GM21786 (cell line): ENCODE measurements around the gene RCE1.

Experiments used
- ATAC-seq: cut with Tn5 transposase; IDR thresholded peaks from one replicate; pipeline ENCODE4 v1.9.1; 2021; ENCODE audit not compliant: unreplicated experiment

Gene RCE1

DNA sequence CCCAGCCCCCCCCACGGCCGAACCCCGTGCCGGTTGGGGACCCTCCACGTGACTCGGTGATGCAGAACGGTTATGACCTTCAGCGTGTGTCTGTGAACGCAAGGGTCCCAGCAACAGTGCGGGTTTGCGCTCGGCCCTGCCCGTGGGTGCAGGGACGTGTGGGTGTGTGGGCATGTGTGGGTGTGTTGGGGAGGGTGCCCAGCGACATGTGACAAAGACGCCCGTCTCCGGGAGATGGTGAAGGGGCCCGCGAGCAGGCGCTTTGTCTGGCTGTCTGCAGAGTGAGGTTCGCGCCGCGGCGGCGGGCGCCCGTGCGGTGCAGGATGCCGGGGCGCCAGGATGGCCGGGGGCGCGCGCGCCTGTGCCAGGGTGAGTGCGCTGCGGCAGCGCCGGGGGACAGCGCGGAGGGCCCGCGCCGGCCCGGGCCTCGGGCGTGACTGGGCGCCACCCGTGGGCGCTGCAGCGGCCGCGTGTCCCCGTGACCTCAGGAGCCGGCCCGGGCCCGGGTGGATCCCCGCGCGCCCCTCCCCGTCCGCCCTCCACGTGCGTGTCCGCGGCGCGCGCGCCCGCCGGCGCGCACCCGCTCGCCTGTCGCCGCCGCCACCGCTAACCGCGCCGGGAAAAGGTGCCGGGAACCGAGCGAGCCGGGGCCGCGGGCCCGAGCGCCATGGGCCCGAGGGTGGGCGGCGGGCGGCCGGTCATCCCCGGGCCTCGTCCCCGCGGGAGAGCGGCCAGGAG, 13.4 kb downstream of the RCE1 start, which contains the start of gene LRFN4:
LRFN4 (plus strand) TSS at position 569 of the 738 bp plus-strand sequence. CDS start 681 bp downstream, outside the sequence.
- ATAC-seq, result peak; percentile 20

DNA sequence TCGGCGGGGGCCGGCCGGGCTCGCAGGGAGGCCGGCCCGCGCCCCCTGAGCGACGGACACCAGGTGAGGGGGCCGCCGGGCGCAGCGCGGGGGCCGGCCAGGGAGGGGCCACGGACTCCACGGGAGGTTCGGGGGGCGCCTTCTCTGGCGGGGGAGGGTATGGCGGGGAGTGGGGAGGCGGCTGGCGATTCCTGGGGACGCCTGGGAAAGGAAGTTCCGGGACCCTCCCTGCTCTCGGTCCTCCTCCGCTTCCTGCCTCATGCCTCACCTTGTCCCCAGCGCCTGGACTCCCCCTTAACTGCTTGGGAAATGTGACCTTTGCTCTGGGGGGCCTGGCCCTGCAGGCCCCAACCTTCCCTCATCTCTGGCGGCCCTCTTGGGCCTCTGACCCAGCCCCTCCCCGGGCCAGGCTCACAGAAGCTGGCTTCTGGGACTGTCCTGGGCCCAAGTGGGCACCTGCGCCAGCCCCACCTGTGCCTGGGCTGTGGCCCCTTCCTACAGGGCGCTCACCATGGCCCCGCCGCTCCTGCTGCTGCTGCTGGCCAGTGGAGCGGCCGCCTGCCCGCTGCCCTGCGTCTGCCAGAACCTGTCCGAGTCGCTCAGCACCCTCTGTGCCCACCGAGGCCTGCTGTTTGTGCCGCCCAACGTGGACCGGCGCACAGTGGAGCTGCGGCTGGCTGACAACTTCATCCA, 14.1 kb downstream of the RCE1 start:
- no peak for ATAC-seq

GRCh38 chr11:66857927-66858185, 14.6 kb downstream of the RCE1 start:
- no peak for ATAC-seq

GRCh38 chr11:66858186-66858938, 15.1 kb downstream of the RCE1 start:
- no peak for ATAC-seq

DNA sequence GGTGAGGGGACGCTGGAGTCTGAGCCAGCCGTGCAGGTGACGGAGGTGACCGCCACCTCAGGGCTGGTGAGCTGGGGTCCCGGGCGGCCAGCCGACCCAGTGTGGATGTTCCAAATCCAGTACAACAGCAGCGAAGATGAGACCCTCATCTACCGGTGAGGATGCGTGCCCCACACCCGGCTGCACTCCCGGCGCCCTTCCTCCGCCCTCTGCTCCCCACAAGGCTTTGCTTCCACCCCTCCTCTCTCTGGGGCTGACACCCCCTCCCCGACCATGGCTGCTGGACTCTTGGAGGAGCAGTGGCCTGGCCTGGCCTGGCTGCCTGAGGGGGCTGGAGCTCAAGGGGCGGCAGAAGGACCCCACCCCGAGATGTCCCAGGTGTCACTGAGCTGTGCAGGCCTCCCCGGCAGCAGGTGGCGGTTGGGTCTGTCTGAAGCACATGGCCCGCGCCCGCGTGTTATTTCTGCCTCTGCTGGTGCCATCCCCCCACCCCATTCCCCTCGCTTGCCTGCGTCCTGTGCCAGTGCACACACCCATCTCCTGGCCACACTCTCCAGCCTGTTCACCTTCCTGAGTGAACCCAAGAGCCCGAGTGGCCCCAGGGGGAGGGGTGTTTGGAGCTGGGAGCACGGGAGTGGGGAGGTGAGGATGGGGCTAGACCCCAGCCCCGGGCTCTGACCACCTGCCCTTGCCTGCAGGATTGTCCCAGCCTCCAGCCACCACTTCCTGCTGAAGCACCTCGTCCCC, 15.9 kb downstream of the RCE1 start:
- ATAC-seq, result no peak

- ATAC-seq, result no peak
These were observed 16.6 kb downstream of the RCE1 start for GRCh38 chr11:66859686-66860448.

GRCh38 chr11:66860449-66860831, 17.2 kb downstream of the RCE1 start:
- ATAC-seq, result no peak

DNA sequence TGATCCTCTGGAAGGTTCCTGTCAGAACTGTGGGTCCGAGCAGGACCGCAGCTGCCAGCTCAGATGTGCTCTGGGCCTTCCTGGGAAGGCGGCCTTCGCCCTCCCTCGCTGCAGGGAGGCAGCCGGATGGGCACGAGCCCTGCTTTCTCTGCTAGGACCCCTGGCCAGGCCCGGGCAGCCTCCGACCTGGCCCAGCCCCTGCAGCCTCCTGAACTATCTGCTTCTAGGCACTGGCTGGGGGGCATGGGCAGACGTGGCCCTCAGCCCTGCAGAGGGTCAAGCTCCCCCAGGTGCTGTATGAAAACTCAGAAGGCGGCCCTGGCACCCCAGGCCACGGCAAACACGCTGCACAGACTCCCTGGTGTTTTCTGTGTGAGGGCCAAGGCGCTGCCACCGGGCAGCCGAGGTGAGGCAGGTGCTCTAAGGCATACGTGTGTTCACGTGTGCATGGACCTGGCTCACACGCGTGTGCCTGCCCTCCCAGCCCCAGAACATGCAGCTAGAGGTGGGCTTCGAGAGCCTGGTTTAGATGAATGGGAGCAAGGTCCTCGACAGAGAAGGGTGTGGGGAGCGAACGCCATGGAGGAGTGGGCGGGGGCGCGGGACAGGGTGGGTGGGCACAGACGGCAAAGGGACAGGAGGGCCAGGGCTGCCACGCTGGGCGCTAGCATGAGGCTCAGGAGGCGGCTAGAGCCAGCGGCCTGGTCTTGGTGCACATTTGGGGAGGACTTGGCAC, 18.0 kb downstream of the RCE1 start:
- no peak for ATAC-seq

DNA sequence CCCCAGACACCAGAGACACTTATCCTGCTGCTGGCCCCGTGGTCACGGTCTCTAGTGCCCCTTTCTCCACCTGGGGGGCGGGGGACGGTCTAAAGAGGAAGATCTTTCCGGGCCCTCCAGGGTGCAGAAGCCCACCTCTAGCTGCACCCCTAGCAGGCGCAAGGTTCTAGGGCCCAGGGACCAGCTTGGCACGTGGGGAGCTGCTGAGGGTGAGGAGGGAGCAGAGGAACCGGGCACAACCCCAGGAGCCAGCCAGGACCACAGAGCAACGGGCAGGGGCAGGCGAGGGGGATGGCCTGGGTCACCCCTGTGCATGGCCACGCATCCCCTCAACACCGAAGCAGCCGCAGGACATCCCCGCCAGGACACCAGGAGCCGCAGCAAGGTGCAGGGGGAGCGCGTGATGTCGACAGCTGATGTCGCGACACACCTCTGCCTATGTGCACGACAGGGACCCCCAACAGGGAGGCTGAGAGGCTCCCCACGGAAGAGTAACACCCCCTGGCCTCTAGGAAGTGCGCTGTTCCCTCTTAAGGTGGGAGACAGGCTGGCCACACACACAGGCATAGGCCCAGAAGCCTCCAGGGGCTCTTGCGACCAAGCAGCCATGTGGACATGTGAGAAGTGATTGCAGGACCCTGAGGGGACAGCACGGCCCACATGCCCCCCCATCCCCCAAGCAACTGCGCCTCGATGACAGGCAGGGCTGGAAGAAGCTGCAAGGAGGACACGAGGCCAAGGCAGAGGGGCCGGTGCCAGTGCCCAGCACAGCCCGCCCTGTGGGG, 18.7 kb downstream of the RCE1 start:
- no peak for ATAC-seq

- ATAC-seq, result no peak
These were observed 19.4 kb downstream of the RCE1 start for GRCh38 chr11:66862559-66863037.

GRCh38 chr11:66863428-66864125, 20.3 kb downstream of the RCE1 start:
- no peak for ATAC-seq

GRCh38 chr11:66864172-66864901, 21.1 kb downstream of the RCE1 start:
- ATAC-seq, result no peak

DNA sequence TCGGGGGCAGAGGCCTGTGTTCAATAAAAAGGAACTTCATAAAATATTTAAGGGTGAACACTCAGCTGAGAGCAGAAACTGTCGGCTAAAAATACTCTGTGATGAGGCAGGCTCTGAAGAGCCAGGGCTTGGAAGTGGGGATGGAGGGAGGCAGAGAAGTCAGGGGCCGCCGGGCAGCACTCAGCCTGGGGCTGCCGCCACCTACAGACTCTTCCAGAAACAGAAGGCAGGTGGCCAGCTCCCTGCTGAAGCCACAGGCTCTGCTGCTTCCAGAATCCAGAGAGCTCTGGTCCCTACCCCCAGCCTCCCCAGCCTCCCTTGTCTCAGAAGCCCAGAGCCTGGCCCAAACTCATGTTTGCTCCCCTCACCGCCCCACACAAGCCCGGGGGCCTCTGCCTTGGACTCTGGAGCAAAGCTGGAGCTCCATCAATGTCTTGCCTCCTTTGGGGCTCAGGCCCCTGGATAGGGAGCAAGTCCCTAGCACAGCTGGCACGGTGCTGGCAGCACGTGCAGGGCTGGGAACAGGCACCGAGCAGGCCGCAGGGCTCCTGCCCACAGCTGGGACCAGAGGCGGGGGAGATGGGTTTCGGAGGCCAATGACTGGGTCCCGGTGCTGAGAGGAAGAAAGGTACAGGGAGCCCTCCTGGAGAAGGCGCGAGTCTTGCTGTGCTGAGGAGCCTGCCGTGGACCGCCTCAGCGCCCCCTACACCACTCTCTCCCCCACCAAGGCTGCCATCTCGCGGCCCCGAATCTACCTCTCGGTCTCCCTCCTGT, 21.9 kb downstream of the RCE1 start:
- no peak for ATAC-seq

GRCh38 chr11:66866007-66866406, 22.8 kb downstream of the RCE1 start:
- ATAC-seq, result no peak

DNA sequence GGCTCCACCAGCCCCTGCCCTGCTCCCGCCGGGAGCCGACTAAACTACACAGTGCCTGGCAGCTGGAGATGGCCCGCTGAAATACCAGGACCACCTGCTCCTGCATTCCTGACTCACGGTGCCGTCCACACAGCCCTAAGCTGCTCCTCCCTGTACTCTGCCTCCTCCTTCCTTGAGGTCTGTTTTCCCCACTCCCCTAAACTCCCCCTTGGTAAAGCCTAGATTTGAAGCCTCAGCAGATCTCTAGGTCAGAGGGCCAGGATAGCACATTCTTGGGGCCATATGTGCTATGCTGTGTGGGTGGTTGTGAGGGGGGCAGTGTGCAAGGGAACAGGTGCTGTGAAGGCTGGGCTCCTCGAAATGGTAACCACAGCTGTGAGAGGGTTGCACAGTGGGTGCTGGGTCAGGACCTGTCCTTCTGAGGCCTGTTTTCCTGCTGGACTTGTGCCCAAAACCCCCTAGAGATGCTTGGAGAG, 23.3 kb downstream of the RCE1 start:
- ATAC-seq, result no peak

DNA sequence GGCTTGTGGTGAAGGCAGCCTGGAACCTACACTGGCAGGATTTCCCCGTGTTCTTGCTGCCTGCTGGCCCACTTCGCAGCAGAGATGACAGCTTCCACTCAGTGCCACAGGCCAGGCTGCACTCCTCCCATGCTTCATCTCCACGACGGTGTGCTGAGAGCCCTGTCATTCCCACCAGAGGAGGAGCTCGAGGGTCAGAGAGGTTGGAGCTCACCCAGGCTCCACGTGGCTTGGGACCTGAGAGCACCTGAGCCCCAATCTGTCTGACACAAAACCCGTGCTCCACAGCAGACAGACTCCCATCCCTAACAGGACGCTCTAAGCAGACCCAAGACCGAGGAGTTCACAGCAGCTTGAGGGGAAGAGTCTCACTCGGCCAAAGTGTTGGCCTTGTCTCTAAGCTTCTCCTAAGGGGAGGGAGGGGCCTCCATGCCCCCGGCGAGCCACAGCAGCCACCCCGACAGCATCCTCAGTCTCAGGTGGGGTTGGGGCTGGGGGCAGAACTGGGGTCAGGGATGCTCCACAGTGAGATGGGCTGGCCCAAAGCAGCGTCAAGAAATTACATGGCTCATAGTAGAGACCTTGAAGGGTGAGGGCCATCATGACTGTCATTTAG, 24.3 kb downstream of the RCE1 start:
- no peak for ATAC-seq
